AG10803 (cell line): Measurements from ENCODE around the gene U2SURP.

ENCODE experiments used
- DNase-seq: peaks from one replicate; pipeline ENCODE4 v3.0.0; 2010; ENCODE audit warnings: low read depth
- H3K4me3 ChIP-seq: 2 replicates; pipeline ENCODE4 v1.5.1; 2011; ENCODE audit warnings: mild to moderate bottlenecking, low read length, control low read depth
- TF ChIP-seq, protein P1 (sequence below): conservative IDR thresholded peaks from 2 replicates; pipeline ENCODE4 v1.5.1; 2011; ENCODE audit warnings: mild to moderate bottlenecking, low read length, control low read depth, inconsistent platforms

The U2SURP gene

DNA sequence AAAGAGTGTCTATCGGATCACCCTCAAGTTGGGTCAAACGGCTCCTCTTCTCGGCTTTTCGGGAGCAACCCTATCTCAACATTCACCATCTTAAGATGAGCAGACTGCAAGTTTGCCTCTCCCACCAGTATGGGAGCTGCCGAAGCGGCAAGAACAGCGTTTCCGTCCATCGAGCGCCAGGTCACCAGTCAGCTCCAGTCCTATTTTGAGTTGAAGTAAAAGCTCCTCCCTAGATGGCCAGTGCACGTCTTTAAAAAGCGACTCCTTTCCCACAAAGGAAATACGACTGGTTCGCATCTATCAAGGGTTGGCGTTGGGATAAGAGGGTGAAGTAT, 369 bp upstream of the U2SURP start:
- TF ChIP-seq, protein P1, sequence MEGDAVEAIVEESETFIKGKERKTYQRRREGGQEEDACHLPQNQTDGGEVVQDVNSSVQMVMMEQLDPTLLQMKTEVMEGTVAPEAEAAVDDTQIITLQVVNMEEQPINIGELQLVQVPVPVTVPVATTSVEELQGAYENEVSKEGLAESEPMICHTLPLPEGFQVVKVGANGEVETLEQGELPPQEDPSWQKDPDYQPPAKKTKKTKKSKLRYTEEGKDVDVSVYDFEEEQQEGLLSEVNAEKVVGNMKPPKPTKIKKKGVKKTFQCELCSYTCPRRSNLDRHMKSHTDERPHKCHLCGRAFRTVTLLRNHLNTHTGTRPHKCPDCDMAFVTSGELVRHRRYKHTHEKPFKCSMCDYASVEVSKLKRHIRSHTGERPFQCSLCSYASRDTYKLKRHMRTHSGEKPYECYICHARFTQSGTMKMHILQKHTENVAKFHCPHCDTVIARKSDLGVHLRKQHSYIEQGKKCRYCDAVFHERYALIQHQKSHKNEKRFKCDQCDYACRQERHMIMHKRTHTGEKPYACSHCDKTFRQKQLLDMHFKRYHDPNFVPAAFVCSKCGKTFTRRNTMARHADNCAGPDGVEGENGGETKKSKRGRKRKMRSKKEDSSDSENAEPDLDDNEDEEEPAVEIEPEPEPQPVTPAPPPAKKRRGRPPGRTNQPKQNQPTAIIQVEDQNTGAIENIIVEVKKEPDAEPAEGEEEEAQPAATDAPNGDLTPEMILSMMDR, result no peak
- peak overlapping the region; percentile 94 for H3K4me3 ChIP-seq
- DNase-seq, result no peak

- DNase-seq, result peak; percentile 26
- H3K4me3 ChIP-seq, result peak overlapping the region; percentile 94
- TF ChIP-seq, protein P1, result no peak
Measured at GRCh38 chr3:143002083-143002712, 828 bp downstream of the U2SURP start.

GRCh38 chr3:143002727-143003126, 1.4 kb downstream of the U2SURP start:
- TF ChIP-seq, protein P1, result no peak
- no peak for DNase-seq
- H3K4me3 ChIP-seq, result peak overlapping the region; percentile 94

DNA sequence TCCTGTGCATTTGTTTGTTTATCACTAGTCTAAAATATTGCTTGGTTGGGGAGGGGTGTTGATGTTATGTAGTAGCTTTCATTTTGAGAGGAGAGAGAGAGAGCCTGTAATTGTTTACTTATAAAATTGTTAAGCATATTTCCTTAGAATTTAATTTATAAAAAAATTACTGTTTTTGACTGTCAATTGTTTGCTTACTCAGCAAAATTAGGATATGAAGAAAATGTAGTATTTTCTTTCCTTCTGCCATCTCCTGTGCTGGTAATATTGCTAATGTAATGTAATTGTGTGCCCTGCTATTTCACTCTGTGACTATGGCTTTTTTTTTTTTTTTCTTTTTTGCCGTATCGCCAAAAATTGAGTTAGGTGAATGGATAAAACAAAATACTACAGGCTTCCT, 3.5 kb downstream of the U2SURP start:
- no peak for DNase-seq
- TF ChIP-seq, protein P1, result no peak
- no peak overlapping the region for H3K4me3 ChIP-seq

DNA sequence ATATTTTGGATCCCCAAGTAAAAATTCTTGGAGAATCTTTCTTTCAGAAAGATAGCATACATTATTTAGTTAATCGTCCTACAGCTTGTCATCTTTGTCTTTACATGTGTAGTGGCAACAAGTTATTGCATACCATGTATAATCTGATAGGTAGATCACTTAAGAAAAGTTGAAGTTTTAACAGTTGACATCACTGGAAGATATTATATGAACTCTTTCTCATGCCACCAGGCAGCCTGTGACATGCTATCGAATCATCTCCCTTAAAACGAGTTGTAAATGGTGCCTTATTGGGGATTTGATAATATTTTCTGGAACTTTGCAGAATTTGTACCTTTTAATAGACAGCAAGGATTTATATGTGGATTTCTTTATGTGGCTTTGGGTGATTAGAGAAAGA, 8.7 kb downstream of the U2SURP start:
- H3K4me3 ChIP-seq, result no peak overlapping the region
- TF ChIP-seq, protein P1, result no peak
- DNase-seq, result no peak

- no peak overlapping the region for H3K4me3 ChIP-seq
- DNase-seq, result no peak
- TF ChIP-seq, protein P1, result no peak
Measured at GRCh38 chr3:143011705-143012104, 10.3 kb downstream of the U2SURP start.

GRCh38 chr3:143014921-143015320, 13.6 kb downstream of the U2SURP start:
- no peak overlapping the region for H3K4me3 ChIP-seq
- DNase-seq, result no peak
- TF ChIP-seq, protein P1, result no peak
